HepG2 (cell line): ENCODE results near the gene OR5B21.

ENCODE experiments used
- CTCF ChIP-seq: sonication (generic); formaldehyde crosslinking; IDR thresholded peaks from 2 replicates; pipeline ENCODE4 v1.5.0; 2020; ENCODE audit warnings: mild to moderate bottlenecking, missing genetic modification reagents, moderate library complexity
- EZH2 ChIP-seq: conservative IDR thresholded peaks from 2 replicates; pipeline ENCODE4 v1.6.1; 2012; ENCODE audit warnings: mild to moderate bottlenecking, low read depth, low read length, moderate library complexity
- USF2 ChIP-seq, 2 experiments: sonication (generic) in 1 of 2; formaldehyde crosslinking in 1 of 2; IDR thresholded peaks; 2 replicates each; pipeline versions ENCODE4 v1.5.1 to v1.6.1; 2011 to 2020; ENCODE audit warnings: borderline replicate concordance in 1 of 2, low read depth in 1 of 2, low read length in 1 of 2, mild to moderate bottlenecking in 1 of 2, missing genetic modification reagents in 1 of 2, moderate library complexity in 1 of 2
- TF ChIP-seq, protein P1 (sequence below): sonication (generic); formaldehyde crosslinking; IDR thresholded peaks from 2 replicates; pipeline ENCODE4 v1.4.0; 2020; ENCODE audit warnings: missing genetic modification reagents, borderline replicate concordance

DNA sequence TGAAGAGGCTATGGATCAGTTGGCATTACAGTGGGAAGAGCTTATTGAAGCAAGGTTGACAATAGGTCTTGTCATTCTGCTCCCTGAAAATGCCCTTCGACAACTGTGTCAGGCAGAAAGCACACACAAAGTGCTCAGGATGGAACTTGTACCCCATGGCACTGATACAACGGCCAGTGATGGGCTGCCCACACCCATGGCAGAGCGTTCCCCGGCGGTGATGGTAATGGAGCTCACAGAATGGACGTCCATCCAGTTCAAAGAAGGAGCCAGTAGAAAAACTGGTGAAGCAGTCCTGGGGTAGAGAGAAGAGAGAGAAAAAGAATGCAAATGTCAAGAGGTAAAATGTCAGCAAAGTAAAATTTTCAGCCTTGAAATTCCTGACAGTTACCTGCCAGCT is 19.5 kb upstream of the OR5B21 start:
- TF ChIP-seq USF2 (IDR thresholded peaks at IDR 0.05; ENCODE audit: low read depth, low read length) (no peak), USF2 (CRISPR knock-in tag; IDR thresholded peaks at IDR 0.05; ENCODE audit: borderline replicate concordance) (no peak), EZH2 (no peak), CTCF (CRISPR knock-in tag) (no peak)
- TF ChIP-seq, protein P1, sequence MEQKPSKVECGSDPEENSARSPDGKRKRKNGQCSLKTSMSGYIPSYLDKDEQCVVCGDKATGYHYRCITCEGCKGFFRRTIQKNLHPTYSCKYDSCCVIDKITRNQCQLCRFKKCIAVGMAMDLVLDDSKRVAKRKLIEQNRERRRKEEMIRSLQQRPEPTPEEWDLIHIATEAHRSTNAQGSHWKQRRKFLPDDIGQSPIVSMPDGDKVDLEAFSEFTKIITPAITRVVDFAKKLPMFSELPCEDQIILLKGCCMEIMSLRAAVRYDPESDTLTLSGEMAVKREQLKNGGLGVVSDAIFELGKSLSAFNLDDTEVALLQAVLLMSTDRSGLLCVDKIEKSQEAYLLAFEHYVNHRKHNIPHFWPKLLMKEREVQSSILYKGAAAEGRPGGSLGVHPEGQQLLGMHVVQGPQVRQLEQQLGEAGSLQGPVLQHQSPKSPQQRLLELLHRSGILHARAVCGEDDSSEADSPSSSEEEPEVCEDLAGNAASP = no peak
